ENCODE measurements around the gene PRC1.

The PRC1 gene

DNA sequence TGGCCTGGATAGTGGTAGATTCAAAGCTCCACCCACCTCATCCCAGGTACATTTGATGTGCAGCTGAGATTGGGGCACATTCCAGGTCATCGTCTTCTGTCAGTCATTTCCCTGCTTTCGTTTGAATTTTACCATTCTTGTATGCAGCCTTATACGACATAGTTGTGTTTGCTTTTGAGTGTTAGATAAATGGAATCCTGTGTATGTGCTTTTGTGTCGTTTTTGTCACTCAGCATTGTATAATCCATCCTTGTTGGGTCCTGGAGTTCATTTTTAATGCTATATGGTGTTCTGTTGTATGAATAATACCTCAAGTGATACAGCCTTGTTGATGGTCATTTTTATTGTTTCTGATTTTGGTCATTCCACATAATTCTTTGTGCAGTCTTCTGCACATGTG is 32.3 kb downstream of the PRC1 start:
- DNase-seq (ENCODE audit: insufficient read length), result no peak
- no peak for FAIRE-seq
- TF ChIP-seq POLR2AphosphoS5 (IDR thresholded peaks at IDR 0.05; ENCODE audit: low read depth, low read length) (no peak), TAF1 (IDR thresholded peaks at IDR 0.05; ENCODE audit: borderline replicate concordance, low read depth, low read length) (no peak), POLR2A (IDR thresholded peaks at IDR 0.05; ENCODE audit: low read depth, low read length) (no peak)

DNA sequence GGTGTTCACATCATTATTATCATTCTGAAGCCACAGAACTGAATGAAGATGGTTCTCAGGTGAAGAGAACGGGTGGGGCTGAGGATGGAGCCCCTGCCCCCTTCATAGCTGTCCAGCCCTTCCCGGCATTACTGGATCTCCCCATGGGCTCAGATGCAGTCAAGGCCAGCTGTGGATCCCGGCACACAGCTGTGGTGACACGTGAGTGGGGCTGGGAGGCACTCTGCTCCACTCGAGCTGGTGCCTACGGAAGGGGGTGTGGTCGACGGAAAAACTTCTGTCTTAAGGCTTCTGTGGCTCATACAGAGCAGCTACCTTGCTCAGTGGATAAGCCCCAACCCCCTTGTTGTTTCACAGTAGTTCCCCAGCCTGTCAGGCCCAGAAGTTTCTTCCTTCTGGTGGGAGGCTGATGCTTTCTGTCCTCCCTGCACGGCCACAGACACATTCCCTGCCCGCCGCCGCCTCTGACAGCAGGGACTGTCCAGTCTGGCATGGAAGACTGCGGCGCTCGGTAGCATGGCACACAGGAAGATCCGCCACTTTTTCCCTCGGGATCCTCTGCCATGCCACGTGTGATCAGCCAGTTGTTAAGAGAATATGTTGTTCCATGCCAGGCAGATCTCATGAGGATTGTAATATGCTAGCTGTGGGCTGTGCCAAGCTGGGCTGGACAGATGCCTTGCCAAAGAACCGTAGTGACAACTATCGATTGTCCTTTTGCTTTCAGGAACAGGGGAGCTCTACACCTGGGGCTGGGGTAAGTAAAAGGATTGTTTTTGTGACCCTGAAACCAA is 33.8 kb downstream of the PRC1 start:
- DNase-seq (ENCODE audit: insufficient read length), result no peak
- TF ChIP-seq POLR2A (IDR thresholded peaks at IDR 0.05; ENCODE audit: low read depth, low read length), result no peak
- TF ChIP-seq TAF1 (IDR thresholded peaks at IDR 0.05; ENCODE audit: borderline replicate concordance, low read depth, low read length), result no peak
- no peak for TF ChIP-seq POLR2AphosphoS5 (IDR thresholded peaks at IDR 0.05; ENCODE audit: low read depth, low read length)
- no peak for FAIRE-seq

- DNase-seq (ENCODE audit: insufficient read length) (no peak), FAIRE-seq (no peak)
- TF ChIP-seq TAF1 (IDR thresholded peaks at IDR 0.05; ENCODE audit: borderline replicate concordance, low read depth, low read length) (no peak), POLR2AphosphoS5 (IDR thresholded peaks at IDR 0.05; ENCODE audit: low read depth, low read length) (no peak), POLR2A (IDR thresholded peaks at IDR 0.05; ENCODE audit: low read depth, low read length) (no peak)
Observed at GRCh38 chr15:90959894-90960293, 34.4 kb downstream of the PRC1 start.

DNA sequence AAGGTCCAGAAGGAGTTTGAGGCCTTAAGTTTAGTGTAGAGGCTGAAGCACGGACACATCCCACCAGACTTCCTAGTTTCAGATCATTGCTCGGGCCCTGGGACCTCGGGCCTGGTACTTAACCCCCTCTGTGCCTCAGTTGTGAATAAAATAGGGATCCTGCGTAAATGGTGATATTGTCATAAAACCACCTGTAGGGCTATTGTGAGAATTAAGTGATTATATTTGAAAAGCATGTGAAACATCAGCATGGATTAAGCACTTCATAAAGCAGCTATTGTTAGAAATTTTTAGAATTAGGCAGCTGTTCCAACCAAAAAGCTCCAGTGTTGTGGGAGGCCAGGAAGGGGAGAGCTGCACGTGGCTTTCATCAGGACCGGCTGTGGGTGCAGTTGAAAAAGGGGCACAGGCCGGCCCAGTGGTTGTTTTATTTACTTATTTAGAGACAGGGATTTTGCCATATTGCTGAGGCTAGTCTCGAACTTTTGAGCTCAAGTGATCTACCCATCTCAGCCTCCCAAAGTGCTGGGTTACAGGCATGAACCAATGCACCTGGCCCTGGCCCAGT is 35.2 kb downstream of the PRC1 start:
- no peak for FAIRE-seq

DNA sequence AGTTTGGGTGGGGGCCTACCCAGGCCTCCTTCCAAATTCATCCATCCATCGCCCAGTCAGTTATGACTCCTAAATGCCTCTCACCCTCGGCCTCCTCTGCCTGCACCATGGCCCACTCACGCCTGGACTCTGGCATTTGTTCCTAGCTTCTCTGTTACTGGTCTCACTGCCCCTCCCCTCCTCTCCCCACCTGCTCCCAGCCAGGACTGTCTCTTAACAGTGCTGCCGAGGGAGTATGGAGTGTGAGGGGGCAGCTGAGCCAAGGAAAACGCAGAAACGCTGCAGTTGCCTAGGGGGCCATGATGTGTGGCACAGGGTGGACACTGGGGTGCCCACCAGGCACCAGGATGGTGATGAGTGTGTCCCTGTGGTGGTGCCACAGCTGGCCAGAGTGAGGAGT is 36.5 kb downstream of the PRC1 start:
- DNase-seq (ENCODE audit: insufficient read length) (no peak), FAIRE-seq (no peak)

More for the DNA sequence above, 35.2 kb downstream of the PRC1 start:
- DNase-seq (ENCODE audit: insufficient read length), result no peak
- TF ChIP-seq TAF1 (IDR thresholded peaks at IDR 0.05; ENCODE audit: borderline replicate concordance, low read depth, low read length), result no peak
- no peak for TF ChIP-seq POLR2A (IDR thresholded peaks at IDR 0.05; ENCODE audit: low read depth, low read length)
- TF ChIP-seq POLR2AphosphoS5 (IDR thresholded peaks at IDR 0.05; ENCODE audit: low read depth, low read length), result no peak

GRCh38 chr15:90957031-90957790 is 37.1 kb downstream of the PRC1 start:
- FAIRE-seq, result no peak
- no peak for TF ChIP-seq TAF1 (IDR thresholded peaks at IDR 0.05; ENCODE audit: borderline replicate concordance, low read depth, low read length)
- no peak for TF ChIP-seq POLR2AphosphoS5 (IDR thresholded peaks at IDR 0.05; ENCODE audit: low read depth, low read length)
- TF ChIP-seq POLR2A (IDR thresholded peaks at IDR 0.05; ENCODE audit: low read depth, low read length), result no peak

More for the DNA sequence above, 36.5 kb downstream of the PRC1 start:
- no peak for TF ChIP-seq TAF1 (IDR thresholded peaks at IDR 0.05; ENCODE audit: borderline replicate concordance, low read depth, low read length)
- no peak for TF ChIP-seq POLR2AphosphoS5 (IDR thresholded peaks at IDR 0.05; ENCODE audit: low read depth, low read length)
- no peak for TF ChIP-seq POLR2A (IDR thresholded peaks at IDR 0.05; ENCODE audit: low read depth, low read length)

DNA sequence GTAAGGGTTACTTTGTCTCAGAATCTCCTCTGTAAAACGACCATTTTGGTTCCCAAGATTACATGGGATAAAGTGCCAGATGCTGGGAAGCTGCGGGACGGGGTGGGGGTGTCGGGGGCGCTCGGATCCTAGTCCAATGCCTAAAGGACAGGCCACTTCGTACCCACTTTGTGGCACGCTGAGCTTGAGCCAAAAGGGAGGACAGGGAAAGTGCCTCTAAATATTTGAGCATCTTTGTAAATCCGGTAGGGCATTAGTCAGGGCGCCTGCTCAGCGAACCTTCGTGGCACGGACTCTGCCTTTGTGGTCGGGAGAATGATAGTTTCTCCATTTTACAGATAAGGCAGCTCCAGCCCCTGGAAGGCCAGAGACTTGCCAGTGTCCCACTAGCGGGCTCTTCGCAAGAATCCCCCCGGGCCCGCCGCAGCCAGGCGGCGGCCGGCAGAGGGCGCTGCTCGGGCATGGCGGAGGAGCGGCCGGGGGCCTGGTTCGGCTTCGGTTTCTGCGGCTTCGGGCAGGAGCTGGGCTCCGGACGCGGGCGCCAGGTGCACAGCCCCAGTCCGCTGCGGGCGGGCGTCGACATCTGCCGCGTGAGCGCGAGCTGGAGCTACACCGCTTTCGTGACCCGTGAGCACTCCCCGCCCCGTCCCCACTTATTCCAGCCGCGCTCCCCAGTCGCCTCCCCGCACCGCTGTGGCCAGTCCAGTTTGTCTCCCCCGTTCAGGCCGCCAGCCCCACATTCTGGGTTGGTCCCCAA is 37.9 kb downstream of the PRC1 start:
- TF ChIP-seq POLR2A (IDR thresholded peaks at IDR 0.05; ENCODE audit: low read depth, low read length) (peak; percentile 3; the same call in 1 of the 2 replicates), TAF1 (IDR thresholded peaks at IDR 0.05; ENCODE audit: borderline replicate concordance, low read depth, low read length) (no peak)
- no peak for FAIRE-seq
- peak; percentile 89 for DNase-seq (ENCODE audit: insufficient read length)

More at GRCh38 chr15:90957031-90957790, 37.1 kb downstream of the PRC1 start:
- no peak for DNase-seq (ENCODE audit: insufficient read length)

DNA sequence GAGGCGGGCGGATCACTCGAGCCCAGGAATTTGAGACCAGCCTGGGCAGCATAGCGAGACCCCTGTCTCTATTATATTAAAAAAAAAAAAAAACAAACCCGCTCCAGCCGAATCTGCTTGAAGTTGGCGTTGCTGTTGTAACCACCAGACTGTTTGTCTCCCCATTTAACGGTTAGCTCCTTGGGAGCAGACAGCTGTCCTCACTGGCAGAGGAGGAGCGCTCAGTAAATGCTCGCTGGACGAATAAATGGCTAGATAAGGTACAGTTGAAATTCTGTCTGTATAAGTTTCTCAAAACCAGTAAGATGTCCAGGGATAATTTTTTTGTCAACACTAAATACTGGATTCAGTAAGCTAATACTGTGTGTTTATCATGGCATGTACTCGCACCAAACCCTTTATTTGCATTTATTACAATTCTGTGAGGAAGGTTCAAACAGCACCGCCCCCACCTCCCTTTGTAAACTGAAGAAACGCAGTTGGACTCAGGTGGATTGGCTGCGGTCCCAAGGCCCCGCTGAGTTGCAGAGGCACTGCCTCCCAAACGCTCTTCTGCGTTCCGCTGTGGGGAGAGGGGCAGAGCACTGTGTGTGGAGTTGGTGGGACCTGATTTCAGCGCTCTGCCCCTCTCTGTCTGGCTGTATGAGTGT is 38.6 kb downstream of the PRC1 start:
- FAIRE-seq (peak; percentile 87), DNase-seq (ENCODE audit: insufficient read length) (no peak)
- TF ChIP-seq POLR2AphosphoS5 (IDR thresholded peaks at IDR 0.05; ENCODE audit: low read depth, low read length) (no peak), TAF1 (IDR thresholded peaks at IDR 0.05; ENCODE audit: borderline replicate concordance, low read depth, low read length) (no peak), POLR2A (IDR thresholded peaks at IDR 0.05; ENCODE audit: low read depth, low read length) (no peak; the same call in 1 of the 2 replicates)

GRCh38 chr15:90954712-90955623 is 39.4 kb downstream of the PRC1 start, which contains the start of gene RCCD1:
TSS of gene RCCD1 (plus strand) at chr15:90954884. CDS start at chr15:90956735, 1,851 bp downstream.
- DNase-seq (ENCODE audit: insufficient read length) (peak; percentile 100), FAIRE-seq (peak; percentile 100)
- TF ChIP-seq POLR2A (IDR thresholded peaks at IDR 0.05; ENCODE audit: low read depth, low read length) (peak; percentile 86), TAF1 (IDR thresholded peaks at IDR 0.05; ENCODE audit: borderline replicate concordance, low read depth, low read length) (peak; percentile 59), POLR2AphosphoS5 (IDR thresholded peaks at IDR 0.05; ENCODE audit: low read depth, low read length) (peak; percentile 95)
